ENCODE results near the gene RGL2. TPM values are rescaled to one million over a fixed set of nuclear protein-coding genes. Genes with fewer than 3 reads are reported as not detected.

The RGL2 gene
- polyA plus RNA-seq, 1 of the 3 experiments (the other 2 are of a cell fraction) = 59.4 TPM

DNA sequence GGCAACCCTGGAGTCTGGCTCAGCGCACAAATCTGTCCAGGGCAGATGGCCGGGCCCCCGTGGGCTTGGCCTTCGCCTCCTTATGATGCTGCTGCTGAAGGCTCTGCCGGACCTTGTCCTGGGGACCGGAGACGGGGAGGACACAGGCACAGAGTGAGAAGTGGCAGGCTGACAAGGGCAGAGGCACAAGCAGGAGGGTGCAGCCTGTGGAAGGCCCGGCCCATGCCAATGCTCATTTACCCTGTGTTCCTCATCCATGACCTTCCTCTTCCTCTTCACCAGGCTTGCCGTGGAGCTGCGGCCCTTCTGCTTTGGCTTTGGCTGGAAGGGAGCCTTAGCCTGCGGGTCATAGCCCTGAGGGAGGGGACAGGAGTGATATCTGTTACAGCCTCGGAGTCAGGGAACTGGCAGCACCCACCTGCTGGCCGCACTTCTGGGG, 19.5 kb downstream of the RGL2 start:
- Histone ChIP-seq H3K79me2 (ENCODE audit: insufficient read depth) (peaks cover 24% of the 10 kb centered on the region), H2AFZ (ENCODE audit: low read depth) (no peak overlapping the region), H3K9me3 (no peaks in the 10 kb centered on the region), H3K9me2 (no peaks in the 10 kb centered on the region), H3K4me3 (ENCODE audit: low read depth in 2 of 2, low read length in 1 of 2) (no peak overlapping the region), H3F3A (replicated peaks; ENCODE audit: insufficient read depth) (peaks cover 61% of the 10 kb centered on the region), H3K36me3 (replicated peaks in 1 of 2; ENCODE audit: control insufficient read depth in 1 of 2, insufficient read depth in 2 of 2, low read length in 1 of 2) (peaks cover 27 to 58% of the 10 kb centered on the region in 2 experiments), H3K27me3 (ENCODE audit: insufficient read depth) (no peaks in the 10 kb centered on the region), H3K4me1 (ENCODE audit: control insufficient read depth in 1 of 2, insufficient read depth in 2 of 2, low read depth in 1 of 2, low read length in 1 of 2) (peaks cover 21 to 28% of the 10 kb centered on the region in 2 experiments; a peak in 3 of 4 replicates), H3K4me2 (no peak overlapping the region), H3K27ac (ENCODE audit: low read depth in 2 of 2, low read length in 1 of 2) (0 out of 4 replicates have a peak overlapping the region, but pooled peaks of 1 of the 2 experiments have one; percentile 2), H3K9ac (no peak overlapping the region), H4K20me1 (ENCODE audit: insufficient read depth) (peaks cover 27% of the 10 kb centered on the region)
- ChIA-PET CTCF (interaction anchor here (0.9 to 4.9 kb wide), 6 partner anchors 11 to 128 kb away, joined by 3 to 49 read pairs (median 16); partner anchors contain the start of genes PFDN6, RGL2 and WDR46), POLR2A (interaction anchor here (1.3 to 2.6 kb wide), 2 partner anchors 10 to 33 kb away, joined by 4 to 58 read pairs; partner anchors contain the start of genes PFDN6 and WDR46)
- no peak for DNase-seq
- TF ChIP-seq, protein P1, sequence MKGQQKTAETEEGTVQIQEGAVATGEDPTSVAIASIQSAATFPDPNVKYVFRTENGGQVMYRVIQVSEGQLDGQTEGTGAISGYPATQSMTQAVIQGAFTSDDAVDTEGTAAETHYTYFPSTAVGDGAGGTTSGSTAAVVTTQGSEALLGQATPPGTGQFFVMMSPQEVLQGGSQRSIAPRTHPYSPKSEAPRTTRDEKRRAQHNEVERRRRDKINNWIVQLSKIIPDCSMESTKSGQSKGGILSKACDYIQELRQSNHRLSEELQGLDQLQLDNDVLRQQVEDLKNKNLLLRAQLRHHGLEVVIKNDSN (IDR thresholded peaks at IDR 0.05; ENCODE audit: borderline replicate concordance, low read depth) = no peak
- TF ChIP-seq, protein P2, sequence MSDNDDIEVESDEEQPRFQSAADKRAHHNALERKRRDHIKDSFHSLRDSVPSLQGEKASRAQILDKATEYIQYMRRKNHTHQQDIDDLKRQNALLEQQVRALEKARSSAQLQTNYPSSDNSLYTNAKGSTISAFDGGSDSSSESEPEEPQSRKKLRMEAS (IDR thresholded peaks at IDR 0.05; ENCODE audit: low read depth) = no peak
- TF ChIP-seq RAD21 (IDR thresholded peaks at IDR 0.05; ENCODE audit: low read length) (no peak), POLR2AphosphoS5 (IDR thresholded peaks at IDR 0.05; ENCODE audit: low read depth, low read length) (no peak), NFIC (IDR thresholded peaks at IDR 0.05; ENCODE audit: borderline replicate concordance) (no peak), RCOR1 (IDR thresholded peaks at IDR 0.05; ENCODE audit: low read length) (no peak), RFX5 (IDR thresholded peaks at IDR 0.05; ENCODE audit: low read length) (no peak), FOXM1 (IDR thresholded peaks at IDR 0.05; ENCODE audit: low read depth) (no peak), EP300 (IDR thresholded peaks at IDR 0.05; ENCODE audit: borderline replicate concordance in 1 of 2, low read depth in 1 of 2, low read length in 1 of 2) (no peak)
- TF ChIP-seq, protein P3, sequence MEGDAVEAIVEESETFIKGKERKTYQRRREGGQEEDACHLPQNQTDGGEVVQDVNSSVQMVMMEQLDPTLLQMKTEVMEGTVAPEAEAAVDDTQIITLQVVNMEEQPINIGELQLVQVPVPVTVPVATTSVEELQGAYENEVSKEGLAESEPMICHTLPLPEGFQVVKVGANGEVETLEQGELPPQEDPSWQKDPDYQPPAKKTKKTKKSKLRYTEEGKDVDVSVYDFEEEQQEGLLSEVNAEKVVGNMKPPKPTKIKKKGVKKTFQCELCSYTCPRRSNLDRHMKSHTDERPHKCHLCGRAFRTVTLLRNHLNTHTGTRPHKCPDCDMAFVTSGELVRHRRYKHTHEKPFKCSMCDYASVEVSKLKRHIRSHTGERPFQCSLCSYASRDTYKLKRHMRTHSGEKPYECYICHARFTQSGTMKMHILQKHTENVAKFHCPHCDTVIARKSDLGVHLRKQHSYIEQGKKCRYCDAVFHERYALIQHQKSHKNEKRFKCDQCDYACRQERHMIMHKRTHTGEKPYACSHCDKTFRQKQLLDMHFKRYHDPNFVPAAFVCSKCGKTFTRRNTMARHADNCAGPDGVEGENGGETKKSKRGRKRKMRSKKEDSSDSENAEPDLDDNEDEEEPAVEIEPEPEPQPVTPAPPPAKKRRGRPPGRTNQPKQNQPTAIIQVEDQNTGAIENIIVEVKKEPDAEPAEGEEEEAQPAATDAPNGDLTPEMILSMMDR (IDR thresholded peaks at IDR 0.05) = no peak
- WGBS (ENCODE audit: low lambda C conversion rate) = 20% methylated on average over 1 of the region's 13 CpGs

DNA sequence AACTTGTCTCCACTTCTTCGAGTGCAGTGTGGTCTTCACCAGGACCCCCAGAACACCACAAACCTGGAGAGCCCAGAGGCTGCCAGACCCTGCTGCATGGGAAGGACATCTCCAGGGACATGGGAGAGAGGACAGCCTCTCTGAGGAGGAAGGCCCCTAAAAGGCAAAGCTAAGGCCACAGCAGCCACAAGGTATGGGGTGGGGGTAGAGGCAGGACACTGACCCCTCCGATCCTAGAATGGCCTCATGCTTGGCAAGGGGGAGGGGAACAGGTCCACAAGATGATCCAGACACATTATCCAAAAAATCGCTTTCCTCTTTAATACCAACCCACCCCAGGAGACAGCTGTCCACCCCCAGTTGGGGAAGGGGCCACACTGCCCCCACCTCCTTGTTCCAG, 19.9 kb downstream of the RGL2 start:
- no peak overlapping the region for H3K9ac ChIP-seq
- 0 out of 4 replicates have a peak overlapping the region, but pooled peaks of 1 of the 2 experiments have one; percentile 4 for H3K27ac ChIP-seq (ENCODE audit: low read depth in 2 of 2, low read length in 1 of 2)
- no peaks in the 10 kb centered on the region for H3K9me2 ChIP-seq
- H3K9me3 ChIP-seq = no peaks in the 10 kb centered on the region
- H3K36me3 ChIP-seq (replicated peaks in 1 of 2; ENCODE audit: control insufficient read depth in 1 of 2, insufficient read depth in 2 of 2, low read length in 1 of 2) = peaks cover 32 to 59% of the 10 kb centered on the region in 2 experiments
- ChIA-PET POLR2A (interaction anchor here (1.3 to 2.6 kb wide), 5 partner anchors 11 to 39 kb away, joined by 4 to 58 read pairs (median 8); partner anchors contain the start of genes PFDN6, WDR46 and ZBTB22), CTCF (interaction anchor here (1.2 to 4.9 kb wide), 6 partner anchors 11 to 128 kb away, joined by 3 to 49 read pairs (median 16); partner anchors contain the start of genes PFDN6, RGL2 and WDR46)
- 87% methylated on average over 3 of the region's 3 CpGs for WGBS (ENCODE audit: low lambda C conversion rate)
- H3K79me2 ChIP-seq (ENCODE audit: insufficient read depth) = peaks cover 28% of the 10 kb centered on the region
- H3K4me1 ChIP-seq (ENCODE audit: control insufficient read depth in 1 of 2, insufficient read depth in 2 of 2, low read depth in 1 of 2, low read length in 1 of 2) = peaks cover 25 to 33% of the 10 kb centered on the region in 2 experiments; a peak in 3 of 4 replicates
- H3K4me2 ChIP-seq = no peak overlapping the region
- peaks cover 31% of the 10 kb centered on the region for H4K20me1 ChIP-seq (ENCODE audit: insufficient read depth)
- H3F3A ChIP-seq (replicated peaks; ENCODE audit: insufficient read depth) = peaks cover 65% of the 10 kb centered on the region
- DNase-seq = no peak
- no peaks in the 10 kb centered on the region for H3K27me3 ChIP-seq (ENCODE audit: insufficient read depth)
- TF ChIP-seq RAD21 (IDR thresholded peaks at IDR 0.05; ENCODE audit: low read length) = no peak
- TF ChIP-seq, protein P4, sequence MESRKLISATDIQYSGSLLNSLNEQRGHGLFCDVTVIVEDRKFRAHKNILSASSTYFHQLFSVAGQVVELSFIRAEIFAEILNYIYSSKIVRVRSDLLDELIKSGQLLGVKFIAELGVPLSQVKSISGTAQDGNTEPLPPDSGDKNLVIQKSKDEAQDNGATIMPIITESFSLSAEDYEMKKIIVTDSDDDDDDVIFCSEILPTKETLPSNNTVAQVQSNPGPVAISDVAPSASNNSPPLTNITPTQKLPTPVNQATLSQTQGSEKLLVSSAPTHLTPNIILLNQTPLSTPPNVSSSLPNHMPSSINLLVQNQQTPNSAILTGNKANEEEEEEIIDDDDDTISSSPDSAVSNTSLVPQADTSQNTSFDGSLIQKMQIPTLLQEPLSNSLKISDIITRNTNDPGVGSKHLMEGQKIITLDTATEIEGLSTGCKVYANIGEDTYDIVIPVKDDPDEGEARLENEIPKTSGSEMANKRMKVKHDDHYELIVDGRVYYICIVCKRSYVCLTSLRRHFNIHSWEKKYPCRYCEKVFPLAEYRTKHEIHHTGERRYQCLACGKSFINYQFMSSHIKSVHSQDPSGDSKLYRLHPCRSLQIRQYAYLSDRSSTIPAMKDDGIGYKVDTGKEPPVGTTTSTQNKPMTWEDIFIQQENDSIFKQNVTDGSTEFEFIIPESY (IDR thresholded peaks at IDR 0.05; ENCODE audit: borderline replicate concordance, low read depth) = no peak
- TF ChIP-seq RCOR1 (IDR thresholded peaks at IDR 0.05; ENCODE audit: low read length) = no peak
- TF ChIP-seq SIN3A (IDR thresholded peaks at IDR 0.05; ENCODE audit: borderline replicate concordance, low read depth, low read length) = no peak
- TF ChIP-seq FOXJ3 (CRISPR knock-in tag; IDR thresholded peaks at IDR 0.05) = no peak
- TF ChIP-seq NFIC (IDR thresholded peaks at IDR 0.05; ENCODE audit: borderline replicate concordance) = no peak
- TF ChIP-seq FOXM1 (IDR thresholded peaks at IDR 0.05; ENCODE audit: low read depth) = no peak
- H3K4me3 ChIP-seq (ENCODE audit: low read depth in 2 of 2, low read length in 1 of 2) = no peak overlapping the region
- H2AFZ ChIP-seq (ENCODE audit: low read depth) = no peak overlapping the region
